Activated CD8-positive, alpha-beta memory T cell treated with anti-CD3 and anti-CD28 coated beads, Interleukin-2, amount 50 U/mL, for 48 hours (primary cell): ENCODE measurements around the gene MRGPRX2.
A peak's percentile ranks its signal among the peaks of the same experiment; 100 is the strongest.

ENCODE experiments used
- DNase-seq: peaks from one replicate; pipeline ENCODE4 v3.0.0-alpha.2; 2020

The MRGPRX2 gene

DNA sequence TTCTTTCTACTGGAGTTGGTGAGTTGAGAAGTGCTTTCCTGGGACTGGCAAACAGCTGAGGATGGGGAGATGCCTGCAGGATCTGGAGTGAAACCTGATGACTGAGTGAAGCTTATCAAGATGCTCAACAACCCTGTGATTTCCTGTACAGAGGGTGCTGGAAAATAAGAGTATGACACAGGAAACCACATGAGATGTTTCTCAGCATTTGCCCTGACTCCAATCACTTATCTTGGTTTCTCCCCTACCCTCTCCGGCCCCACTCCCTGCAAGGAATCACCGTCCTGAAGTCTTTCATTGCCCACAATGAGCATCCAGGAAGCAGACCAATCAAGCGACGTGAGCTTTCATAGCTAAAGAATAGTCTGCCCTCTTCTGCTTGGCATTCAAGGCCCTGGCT is at the start of gene MRGPRX2:
MRGPRX2 (minus strand) TSS at position 89 of the 400 bp plus-strand sequence. CDS start 4,315 bp downstream, outside the sequence.
- peak; percentile 43 for DNase-seq

DNA sequence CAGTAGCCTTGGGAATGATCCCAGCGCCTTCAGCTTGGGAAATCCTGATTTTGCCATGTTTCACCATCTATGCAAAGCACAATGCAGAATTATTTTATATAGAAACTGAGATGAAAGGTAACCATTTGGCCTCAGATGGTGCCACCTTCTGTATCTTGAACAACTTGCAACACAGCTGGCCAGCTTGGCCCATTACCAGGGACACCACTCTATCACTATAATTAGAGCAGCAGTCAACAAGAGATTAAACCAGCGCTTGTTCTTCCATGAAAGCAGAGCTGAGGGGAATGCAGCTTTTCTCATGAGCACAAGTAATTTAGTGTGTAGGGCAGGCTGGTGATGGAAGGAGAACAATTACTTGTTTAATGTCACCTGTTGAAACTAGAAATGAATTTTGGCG is 49.8 kb upstream of the MRGPRX2 start:
- no peak for DNase-seq

DNA sequence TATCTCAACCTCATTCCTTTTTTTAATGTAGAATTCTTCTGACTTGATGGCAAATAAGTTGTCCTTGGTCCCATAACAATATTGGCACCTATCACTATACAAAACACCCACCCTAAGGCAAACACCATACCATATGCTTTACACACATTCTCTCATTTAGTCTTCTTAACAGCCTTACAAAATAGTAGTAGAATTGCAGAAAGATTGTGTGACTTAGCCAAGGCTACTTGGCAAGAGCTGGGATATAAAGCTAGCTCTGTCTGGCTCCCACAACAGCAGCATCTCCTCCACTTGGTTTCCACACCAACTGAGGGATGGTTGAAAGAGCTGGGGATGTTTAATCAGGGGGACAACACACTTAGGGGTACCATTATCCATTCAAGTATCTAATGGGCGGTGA is 46.6 kb upstream of the MRGPRX2 start:
- no peak for DNase-seq

DNA sequence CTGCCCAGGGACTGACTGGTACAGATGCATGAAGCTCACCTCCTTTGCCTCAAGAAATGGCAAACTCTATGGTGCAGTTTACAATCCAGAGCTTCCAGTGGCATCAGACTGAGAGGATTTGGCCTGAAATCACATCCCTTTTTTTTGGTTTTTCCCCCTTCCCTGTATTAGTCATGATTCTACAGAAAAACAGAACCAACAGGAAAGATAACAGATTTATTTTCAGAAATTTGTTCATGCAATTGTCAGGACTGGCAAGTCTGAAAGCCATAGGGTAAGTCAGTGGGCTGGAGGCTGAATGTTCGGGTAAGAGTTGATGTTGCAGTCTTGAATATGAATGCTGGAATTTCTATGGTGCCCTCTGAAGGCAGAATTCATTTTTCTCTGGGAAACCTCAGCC is 44.5 kb upstream of the MRGPRX2 start:
- DNase-seq, result no peak

DNA sequence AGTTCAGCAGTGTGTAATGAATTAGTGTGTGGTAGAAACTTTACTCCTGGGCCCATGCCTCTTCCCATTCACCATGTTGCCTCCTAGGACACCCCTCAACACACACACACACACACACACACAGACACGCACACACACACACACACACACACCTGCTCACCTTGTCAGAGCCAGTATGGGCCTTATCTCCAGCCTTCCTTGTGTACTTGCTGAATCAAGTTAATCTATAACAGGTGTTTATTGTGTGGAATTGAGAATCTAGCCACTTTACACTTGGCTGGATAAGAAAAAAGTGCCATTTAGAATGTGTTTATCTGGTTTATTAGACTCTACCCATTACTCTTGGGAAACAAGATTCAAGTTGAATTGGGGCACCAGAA is 42.0 kb upstream of the MRGPRX2 start:
- no peak for DNase-seq

DNA sequence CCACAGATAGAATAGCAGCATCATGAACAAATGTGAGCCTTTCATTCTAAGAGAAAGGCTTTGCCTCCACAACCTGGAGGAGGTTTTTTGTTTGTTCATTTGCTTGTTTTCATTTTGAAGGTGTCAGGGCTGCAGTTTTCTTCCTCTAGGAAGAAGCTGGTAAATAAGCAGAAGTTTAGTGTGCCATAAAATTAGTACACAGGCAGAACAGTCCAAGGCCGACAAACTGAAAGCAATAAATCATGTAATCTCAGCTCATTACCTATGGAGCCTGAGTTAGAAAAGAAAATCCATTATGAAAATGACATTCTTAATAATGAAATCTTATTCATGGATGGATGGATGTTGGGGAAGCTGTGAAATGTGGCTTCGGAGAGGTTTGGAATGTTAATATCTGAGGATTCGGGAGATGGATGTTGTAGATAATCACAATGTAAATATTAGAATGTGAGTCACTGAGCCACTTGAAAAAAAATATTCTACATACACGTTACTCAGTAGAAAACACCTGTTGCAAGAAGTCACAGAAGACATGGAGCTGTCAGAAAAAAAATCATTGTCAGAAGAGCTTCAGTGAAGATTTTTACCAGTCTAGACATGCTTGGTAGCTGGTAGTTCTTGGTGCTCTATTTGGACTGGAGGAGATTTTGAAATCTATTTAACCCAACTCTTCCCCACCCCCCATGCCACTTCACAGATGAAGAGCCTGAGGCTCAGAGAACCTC is 41.4 kb upstream of the MRGPRX2 start:
- DNase-seq, result no peak

DNA sequence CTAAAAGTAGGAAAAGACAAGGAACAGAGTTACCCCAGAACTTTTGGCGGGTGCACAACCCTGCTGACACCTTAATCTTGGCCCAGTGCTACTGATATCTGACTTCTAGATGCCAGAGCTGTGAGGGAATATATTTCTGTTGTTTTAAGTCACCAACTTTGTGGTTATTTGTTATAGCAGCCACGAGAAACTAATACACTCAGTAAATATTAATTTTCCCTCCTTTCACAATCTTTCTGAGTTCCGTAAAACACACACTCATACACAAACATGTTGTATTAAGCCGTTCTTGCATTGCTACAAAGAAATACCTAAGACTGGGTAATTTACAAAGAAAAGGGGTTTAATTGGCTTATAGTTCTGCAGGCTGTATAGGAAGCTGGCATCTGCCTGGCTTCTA is 40.4 kb upstream of the MRGPRX2 start:
- no peak for DNase-seq

GRCh38 chr11:19099093-19099492 is 38.6 kb upstream of the MRGPRX2 start:
- DNase-seq, result no peak

DNA sequence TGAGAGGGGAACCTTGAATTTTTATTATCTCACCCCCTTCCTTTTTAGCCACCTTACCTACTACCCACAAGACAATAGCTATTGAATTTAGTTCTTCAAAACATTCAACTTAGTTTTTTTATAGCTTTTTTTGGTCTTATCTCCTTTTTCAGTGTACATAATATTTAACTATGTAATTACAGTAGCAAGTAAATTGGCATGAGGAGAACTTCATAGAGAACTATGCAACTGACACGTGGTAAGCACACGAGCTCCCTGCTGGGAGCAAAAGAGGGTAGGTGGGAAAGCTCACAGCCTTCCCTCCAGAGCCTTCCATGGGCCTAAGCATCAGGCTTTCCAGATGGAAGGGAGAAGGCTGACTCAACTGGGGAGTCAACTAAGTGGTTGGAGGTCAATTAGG is 34.3 kb upstream of the MRGPRX2 start:
- DNase-seq, result no peak

DNA sequence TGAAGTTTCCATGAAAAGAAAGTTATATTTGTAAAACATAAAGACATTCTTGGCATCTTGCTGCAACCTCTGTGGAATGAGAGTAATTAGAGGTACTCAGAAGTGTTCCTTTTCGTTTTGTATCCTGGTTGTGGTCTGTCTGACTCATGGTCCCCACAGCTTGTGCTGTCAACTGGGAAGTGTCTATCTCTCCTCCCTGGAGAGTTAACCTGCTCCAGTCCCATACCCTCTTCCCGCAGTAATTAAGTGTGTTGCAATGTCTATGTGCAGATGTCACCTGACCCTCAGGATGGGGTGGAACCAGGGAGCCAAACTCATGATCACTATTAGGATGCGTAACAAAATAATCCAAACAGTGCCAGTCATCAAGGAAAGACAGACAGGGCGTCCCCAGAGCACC is 33.5 kb upstream of the MRGPRX2 start:
- DNase-seq, result no peak

GRCh38 chr11:19092850-19093249 is 32.3 kb upstream of the MRGPRX2 start:
- no peak for DNase-seq

DNA sequence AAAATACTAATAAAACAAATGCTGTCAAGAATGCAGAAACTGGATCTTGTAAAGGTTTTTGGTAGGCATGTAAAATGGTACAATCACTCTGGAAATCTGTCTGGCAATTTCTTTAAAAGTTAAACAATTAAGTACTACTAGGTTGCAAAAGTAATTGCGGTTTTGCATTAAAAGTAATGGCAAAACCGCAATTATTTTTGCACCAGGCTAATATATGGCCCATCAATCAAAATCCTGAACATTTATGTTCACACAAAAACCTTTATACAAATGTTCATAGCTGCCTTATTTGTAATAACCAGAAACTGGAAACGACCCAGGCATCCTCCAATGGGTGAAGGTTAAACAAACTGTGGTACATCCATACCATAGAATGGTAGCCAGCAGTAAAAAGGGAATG is 31.8 kb upstream of the MRGPRX2 start:
- no peak for DNase-seq

DNA sequence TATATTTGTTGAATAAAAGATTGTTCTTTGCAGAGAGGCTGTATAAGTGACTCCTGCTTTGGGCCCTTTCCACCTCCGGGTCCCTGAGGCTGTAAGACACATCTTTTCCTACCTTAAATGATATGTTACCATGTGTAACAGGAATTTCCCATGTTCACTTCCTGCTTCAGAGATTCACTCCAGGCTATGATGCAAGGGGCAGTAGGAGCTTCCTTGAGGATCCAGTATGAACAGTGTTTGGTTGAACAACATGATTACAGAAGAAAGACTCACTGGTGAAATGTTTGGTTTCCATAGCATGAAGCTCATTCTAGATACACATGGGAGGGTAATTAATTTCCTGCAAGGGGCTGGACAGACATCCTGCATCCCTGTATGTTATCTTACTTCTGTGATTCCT is 30.8 kb upstream of the MRGPRX2 start:
- no peak for DNase-seq

DNA sequence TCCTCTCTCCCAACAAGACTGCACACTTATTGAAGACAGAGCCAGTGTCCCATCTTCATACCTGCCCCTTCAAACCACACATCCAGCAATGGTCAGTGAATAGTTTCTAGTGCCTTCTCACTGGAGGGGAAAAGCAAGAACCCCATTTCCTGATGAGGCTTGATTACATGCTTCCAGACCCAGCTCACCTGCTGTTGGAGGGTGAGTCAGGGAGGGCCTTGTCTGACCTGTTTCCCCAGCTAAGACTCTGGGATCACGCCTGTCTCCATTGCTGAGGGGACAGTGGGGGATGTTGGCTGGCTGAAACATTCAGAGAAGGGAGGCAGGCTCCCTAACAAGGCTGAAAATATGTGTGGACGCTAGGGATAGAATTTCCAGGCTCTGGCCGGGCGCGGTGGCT is 28.9 kb upstream of the MRGPRX2 start:
- no peak for DNase-seq

DNA sequence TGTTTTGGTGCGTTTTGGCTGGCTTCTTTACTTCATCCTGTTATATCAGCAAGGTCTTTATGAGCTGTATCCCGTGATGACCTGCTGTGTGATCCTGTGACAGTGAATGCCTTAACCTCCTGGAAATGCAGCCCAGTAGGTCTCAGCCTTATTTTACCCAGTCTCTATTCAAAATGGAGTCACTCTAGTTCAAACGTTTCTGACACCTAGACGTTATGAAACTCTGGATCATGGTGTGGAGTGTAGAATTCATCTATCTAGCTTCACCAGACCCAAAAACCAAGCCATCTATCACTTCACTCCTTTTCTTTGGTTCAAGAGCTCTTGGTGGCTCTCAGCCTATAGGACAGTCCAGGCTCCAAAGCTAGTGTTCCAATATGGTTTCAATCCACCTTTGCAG is 28.3 kb upstream of the MRGPRX2 start:
- no peak for DNase-seq

DNA sequence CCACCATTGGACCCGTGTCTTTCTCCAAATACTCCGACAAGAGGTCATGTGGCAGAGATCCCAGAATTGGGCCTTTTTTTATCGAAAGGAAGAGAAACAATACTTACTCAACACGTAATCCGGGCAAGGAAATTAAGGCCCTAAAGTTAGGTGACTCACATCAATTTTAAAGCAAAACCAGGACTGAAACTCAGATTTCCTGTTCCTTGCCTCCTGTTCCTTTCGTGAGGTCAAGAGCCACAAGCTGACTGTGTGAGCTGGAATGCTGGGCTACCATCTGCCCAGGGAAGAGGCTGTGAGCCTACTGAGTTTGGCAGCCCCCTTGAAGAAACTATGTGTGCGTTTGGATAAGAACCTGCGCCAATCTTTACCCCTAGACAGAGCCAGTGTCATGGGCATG is 27.1 kb upstream of the MRGPRX2 start:
- no peak for DNase-seq

GRCh38 chr11:19084661-19085315 is 24.3 kb upstream of the MRGPRX2 start:
- no peak for DNase-seq

- DNase-seq, result no peak
Observed at GRCh38 chr11:19083166-19083565, 22.6 kb upstream of the MRGPRX2 start.

DNA sequence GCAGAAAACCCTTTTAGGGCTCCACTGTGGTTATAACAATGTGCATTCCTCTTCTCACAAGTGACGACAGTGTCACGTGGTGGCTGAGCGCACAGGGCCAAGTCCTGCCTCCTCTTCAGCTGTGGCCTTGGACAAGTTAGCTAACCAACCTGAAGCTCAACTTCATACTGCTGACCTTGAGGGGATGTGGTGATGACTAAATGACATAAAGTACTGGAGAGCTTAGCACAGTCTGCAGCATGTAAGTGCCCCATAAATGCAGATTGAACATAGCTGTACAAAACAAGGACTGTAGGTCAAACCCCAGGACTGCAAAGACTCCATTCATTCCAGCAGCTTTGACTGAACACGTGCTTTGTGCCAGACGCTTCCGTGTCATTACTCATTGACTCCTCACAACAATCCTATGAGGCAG is 20.1 kb upstream of the MRGPRX2 start:
- DNase-seq, result no peak

GRCh38 chr11:19079643-19080440 is 19.3 kb upstream of the MRGPRX2 start:
- no peak for DNase-seq

GRCh38 chr11:19077965-19078364 is 17.4 kb upstream of the MRGPRX2 start:
- DNase-seq, result no peak

- peak; percentile 86 for DNase-seq
Observed at GRCh38 chr11:19076744-19077589, 16.4 kb upstream of the MRGPRX2 start.

DNA sequence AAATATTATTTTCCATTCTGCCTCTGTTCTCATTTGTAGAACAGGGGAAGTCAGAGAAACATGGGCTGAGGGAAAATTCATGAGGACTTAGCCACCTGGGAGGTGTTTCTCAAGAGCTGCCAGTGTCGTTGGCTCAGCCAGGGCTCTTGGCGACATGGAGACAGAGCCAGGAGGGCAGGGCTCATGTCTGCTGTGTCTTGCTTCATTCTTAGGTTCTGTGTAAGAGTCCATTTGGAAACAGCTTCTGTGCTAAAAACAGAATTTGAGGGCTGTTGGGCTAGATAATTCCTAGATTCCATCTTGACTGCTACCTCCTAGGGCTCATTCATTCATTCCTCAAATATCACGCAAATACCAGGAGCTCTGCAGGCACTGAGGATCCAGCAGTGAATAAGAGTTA is 15.1 kb upstream of the MRGPRX2 start:
- no peak for DNase-seq
